HG02642 (cell line): ENCODE results near the gene CRYGN.

Experiments
- ATAC-seq: cut with Tn5 transposase; IDR thresholded peaks from one replicate; pipeline ENCODE4 v1.9.1; 2021; ENCODE audit warnings: mild to moderate bottlenecking; ENCODE audit not compliant: unreplicated experiment, poor library complexity

Gene CRYGN

DNA sequence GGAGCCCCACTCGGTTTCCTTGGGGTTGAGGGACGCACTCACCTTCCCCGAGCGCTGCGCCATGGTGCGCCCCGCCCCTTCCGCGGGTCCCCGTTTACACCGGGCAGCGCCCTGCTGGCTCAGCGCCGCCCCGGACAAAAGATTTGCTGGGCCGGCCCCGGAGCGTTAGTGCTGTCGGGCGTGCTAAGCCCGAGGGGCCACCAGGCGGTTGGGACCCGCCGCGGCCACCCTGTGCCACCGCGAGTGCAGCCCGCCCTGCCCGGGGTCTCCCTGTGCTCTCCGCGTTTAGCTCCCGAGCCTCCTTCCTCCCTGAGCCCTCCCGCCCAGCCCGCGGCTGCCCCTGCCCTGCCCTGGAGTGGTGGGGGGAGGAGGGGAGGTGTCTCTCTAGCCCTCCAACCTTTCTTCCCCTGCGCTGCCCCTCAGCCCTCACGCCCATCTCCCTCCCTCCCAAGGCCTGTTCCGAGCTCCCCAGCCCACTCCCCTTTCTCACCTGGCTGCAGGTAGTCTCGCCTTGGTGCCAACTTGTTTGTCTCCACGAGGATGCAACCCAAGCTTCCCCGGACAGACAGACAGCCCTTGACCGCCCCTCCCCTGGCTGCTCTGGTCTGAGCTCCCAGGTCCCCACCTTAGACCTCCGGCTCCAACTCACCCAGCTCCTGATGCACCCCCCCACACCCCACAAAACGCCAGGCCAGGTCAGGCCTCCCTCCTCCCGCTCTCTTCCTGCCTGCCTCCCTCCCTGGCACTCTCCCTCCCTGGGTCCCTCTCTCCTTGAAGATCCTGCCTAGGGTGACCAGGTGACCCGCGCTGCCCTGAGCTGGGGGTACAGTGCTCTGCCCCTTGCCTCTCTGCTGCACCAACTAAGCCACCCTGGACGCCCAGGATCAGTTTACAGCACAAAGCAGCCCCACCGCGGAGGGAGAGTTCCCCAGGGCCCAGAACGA is at the start of gene CRYGN:
Gene CRYGN, minus strand, starts transcription at position 287 of the 944 bp plus-strand sequence. Its CDS starts 224 bp downstream, at position 63.
- ATAC-seq = no peak

GRCh38 chr7:151489498-151489897 is 49.6 kb upstream of the CRYGN start:
- no peak for ATAC-seq

GRCh38 chr7:151488096-151488495 is 48.2 kb upstream of the CRYGN start:
- no peak for ATAC-seq

GRCh38 chr7:151487228-151487627 is 47.3 kb upstream of the CRYGN start:
- no peak for ATAC-seq

- no peak for ATAC-seq
Measured at GRCh38 chr7:151486074-151486473, 46.1 kb upstream of the CRYGN start.

DNA sequence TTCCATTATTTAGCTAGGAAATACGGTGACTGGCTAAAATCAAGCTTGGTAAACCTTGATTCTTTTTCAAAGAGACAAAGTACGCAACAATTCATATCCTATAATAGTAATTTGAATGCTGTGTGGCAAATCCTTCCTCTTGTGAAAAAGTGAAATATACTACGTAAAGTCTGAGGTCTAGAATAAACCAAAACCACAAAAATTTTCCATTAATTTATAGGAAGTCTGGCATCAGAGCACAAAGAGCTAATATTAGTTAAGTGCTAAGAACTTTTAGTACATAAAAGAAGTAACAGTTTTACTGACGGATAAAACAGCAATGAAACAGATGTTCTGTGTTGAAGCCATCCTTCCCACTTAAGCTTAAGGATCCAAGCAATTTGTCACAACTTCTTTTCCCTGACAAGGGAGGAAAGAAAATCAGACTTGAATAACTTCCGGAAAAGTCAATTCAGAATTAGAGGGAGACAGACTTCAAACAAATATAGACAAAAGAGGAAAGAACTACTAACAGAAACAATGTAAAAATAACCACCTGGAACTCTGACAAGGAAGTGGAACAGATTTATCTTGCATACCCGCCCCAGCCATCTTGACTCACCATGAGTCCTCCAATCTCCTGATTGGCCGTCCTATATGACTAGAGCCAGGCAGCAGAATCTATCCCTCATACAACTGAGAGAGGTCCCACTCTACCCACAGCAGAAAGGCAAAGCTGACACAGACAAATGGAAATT is 45.2 kb upstream of the CRYGN start:
- peak; percentile 57 for ATAC-seq

DNA sequence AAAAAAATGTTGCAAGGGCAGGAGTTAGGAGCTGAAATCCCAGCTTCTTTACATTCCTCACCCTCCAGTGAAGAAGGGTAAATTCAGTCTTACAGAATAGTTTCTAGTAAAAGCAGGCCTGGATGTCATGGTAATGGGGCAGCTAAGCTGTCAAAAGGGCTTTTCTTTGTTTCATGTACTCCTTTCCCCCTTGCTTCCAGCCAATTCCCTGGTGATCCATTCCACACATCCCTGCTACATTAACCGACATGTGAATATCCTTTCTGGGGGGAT is 43.7 kb upstream of the CRYGN start:
- ATAC-seq = no peak

DNA sequence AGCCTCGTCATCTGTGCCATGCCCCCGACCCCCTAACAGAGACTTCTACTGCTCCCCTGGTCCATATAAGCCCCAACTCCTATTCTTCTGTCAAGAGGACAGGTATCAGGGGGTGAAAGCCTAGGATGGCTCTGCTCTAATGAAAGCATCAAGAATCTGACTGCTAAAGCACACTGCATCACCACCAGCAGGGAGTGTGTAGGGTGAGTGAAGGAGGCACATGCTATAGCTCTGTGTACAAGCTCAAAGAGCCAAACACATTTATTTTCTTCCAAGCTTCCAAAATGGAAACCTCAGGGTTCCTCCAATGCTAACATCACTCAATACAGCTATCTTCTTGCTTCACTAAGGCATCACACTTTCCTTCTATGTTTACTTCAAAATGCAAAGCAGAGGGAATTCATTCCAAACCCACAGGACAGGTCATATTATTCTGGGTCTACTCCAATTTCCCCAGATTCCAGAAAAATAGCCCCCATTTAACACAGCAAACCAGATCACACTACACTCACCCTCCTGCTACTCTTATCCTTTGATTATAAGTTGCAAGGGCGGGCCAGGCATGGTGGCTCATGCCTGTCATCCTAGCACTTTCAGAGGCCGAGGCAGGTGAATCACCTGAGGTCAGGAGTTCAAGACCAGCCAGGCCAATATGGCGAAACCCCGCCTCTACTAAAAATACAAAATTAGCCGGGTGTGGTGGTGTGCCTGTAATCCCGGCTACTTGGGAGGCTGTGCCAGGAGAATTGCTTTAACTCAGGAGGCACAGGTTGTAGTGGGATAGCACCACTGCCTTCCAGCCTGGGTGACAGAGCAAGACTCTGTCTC is 43.2 kb upstream of the CRYGN start:
- ATAC-seq = no peak

DNA sequence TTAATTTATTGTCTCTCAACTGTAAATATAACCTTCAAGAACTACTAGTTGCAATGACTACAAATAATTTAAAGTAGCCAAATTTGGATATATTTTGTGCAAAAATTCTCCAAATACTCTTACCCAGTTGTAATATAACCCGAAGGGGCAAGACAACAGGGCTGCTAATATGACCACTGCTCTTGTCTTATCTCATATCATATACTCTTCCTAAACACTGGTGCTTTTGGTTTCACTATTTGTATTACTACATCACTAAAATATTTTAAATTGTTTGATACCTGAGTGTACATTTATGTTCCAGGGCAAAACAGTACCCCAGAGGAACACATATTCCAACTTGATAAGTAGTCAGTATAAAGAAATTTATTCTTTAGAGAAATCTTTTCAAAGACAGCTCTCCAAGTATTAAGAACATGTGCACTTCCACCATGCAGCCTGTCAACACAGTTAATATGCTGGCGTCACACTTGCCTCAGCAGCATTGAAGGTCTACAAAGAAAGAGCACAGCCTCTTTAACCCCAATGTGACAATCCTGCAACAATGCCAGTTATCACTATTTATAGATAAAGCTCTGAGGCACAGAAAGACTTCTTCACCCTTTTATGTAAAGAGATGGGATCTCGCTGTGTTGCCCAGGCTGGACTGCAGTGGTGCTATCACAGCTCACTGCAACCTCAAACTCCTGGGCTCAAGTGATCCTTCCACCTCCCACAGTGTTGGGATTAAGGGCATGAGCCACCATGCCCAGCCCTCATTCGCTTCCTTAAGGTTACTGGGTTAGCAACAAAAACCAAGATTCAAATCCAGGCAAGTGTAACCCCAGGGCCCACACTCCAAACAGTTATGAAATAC is 41.9 kb upstream of the CRYGN start:
- no peak for ATAC-seq

DNA sequence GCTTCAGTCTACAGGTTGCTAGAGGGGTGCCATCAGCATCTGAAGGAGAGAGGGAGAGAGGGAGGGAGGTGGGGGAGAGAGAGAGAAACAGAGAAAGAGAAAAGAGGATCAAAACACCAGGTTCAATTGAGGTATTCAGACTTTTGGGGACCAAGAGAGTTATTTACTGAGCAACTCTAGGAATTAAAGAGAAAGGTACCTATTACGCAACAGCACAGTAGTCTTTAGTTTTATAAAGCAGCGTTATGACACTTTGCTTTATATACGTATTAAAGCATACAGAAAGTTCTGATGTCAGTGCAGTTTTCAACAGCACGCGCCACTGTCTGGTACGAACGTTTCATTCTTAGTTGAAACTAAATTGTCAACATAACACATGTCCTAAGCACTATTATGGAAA is 37.9 kb upstream of the CRYGN start:
- ATAC-seq = no peak

- ATAC-seq = peak; percentile 50
Measured at GRCh38 chr7:151472644-151473380, 32.9 kb upstream of the CRYGN start.

DNA sequence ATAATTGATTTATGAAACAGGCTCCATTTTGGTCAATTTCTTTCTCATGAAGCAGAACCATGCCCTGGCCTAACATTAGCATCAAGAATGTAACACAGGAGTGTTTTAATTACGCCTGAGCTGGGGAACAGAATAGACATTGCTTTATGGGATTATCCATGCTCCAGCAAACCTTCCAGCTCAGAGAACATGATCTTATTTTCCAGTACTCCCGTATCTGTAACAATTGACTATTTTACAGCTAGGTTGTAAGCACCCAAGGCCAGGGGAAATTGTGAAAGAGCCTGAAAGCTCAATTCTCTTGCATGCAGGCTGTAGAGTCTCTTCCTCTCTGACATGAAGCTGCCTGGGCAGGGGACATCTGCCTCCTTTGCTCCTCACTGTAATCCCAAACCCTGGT is 30.8 kb upstream of the CRYGN start:
- ATAC-seq = no peak

DNA sequence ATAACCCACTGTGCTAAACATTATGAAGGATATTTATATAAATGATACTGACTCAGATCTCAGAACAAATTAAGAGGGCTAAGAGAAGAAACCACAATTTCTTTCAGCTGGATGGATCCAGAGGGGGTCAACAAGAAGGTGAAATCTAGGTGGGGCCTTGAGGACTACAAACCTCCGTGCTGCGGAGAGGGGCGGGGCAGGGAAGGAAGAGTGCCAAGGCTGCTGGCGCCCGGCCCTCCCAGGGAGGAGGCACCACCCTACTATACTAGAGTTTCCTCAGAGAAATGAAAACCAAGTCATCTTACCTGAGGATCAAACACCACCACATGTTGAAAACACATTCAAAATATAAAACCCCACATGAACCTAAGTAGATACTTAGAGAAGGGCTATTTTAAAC is 29.3 kb upstream of the CRYGN start:
- no peak for ATAC-seq

- no peak for ATAC-seq
Measured at GRCh38 chr7:151468217-151469018, 28.5 kb upstream of the CRYGN start.

DNA sequence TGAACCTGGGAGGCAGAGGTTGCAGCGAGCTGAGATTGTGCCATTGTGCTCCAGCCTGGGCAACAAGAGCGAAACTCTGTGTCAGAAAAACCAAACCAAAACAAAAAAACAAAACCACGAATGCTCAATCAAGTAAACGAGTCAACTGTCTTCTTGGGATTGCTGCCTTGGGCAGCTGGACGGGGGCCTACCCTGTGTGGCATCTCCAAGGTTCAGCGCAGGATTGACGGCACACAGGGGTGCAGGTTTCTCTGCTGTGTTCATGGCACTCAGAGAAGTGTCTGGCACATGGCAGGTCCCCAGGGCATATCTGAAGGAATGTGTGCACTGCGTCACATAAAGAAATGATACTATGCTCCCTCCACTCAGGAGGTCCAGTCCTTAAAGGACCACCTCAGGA is 25.2 kb upstream of the CRYGN start:
- ATAC-seq = no peak

GRCh38 chr7:151462306-151462779 is 22.4 kb upstream of the CRYGN start:
- ATAC-seq = no peak

DNA sequence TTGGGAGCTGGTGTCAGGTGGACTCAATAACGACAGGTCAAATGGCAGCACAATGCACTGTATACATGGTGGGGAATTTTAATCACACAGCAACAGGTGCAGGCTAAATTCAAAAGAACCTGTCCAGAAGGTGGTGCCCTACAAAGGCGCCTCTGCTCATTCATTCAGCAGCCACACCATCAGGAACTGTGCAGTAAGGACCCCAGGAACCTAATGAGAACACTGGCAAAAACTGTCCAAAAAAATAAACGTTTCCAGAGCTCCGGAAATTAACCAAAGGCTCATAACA is 21.9 kb upstream of the CRYGN start:
- no peak for ATAC-seq

DNA sequence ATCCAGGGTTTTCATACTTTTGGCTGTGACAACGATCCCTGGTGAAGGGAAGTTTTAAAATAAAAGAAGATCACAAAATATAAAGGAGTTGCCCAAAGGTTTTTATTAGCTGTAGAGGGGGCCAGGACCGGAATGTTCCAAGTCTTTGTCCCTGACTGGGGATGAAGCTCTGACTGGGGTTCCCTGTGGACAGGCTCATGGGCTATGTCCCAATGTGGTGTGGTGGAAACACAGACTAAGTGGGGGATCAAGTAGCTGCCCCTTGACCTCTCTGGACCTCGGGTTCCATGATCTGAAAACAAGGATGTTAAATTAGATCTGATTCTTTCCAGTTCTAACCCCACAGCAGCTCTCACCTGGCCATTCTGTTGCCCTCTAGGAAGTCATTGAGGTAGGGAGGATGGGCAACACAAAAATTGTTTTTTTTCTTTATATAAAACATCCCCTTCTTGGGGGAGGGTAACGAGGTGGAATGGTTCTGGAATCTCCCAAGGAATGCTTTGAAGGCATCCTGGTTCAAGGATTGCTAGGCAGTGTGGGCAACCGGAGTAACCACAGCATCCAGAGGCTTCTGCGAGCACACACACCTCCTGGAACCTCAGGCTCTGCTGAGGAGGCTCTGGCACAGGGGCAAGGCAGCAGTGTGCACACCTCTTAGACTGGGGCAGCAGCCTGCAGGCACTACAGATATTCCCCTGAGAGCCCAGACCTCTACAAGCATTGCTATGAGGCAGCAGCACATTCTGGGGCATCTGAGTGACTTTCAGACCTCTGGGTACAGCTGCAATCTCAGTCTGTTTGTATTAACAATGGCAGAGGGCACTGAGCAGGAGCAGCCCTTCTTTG is 21.4 kb upstream of the CRYGN start:
- no peak for ATAC-seq
